Measurements from ENCODE around the gene OOSP3.
"Not testable (repeated sequence)": the region's sequence is repeated elsewhere in the genome, so short reads cannot be mapped to it uniquely, and the experiment has no call there.

OOSP3 gene

GRCh38 chr11:59883597-59883996 lies 5.0 kb downstream of the OOSP3 start:
- no peak for DNase-seq (ENCODE audit: low spot score)
- ChIA-PET CTCF (interaction anchor here (0.7 kb wide), 1 partner anchor 884 kb away, joined by 3 read pairs; no protein-coding TSS in a partner anchor), POLR2A (ENCODE audit: low non-redundant PET) (no interaction called here)
- TF ChIP-seq, protein P1, sequence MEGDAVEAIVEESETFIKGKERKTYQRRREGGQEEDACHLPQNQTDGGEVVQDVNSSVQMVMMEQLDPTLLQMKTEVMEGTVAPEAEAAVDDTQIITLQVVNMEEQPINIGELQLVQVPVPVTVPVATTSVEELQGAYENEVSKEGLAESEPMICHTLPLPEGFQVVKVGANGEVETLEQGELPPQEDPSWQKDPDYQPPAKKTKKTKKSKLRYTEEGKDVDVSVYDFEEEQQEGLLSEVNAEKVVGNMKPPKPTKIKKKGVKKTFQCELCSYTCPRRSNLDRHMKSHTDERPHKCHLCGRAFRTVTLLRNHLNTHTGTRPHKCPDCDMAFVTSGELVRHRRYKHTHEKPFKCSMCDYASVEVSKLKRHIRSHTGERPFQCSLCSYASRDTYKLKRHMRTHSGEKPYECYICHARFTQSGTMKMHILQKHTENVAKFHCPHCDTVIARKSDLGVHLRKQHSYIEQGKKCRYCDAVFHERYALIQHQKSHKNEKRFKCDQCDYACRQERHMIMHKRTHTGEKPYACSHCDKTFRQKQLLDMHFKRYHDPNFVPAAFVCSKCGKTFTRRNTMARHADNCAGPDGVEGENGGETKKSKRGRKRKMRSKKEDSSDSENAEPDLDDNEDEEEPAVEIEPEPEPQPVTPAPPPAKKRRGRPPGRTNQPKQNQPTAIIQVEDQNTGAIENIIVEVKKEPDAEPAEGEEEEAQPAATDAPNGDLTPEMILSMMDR (conservative IDR thresholded peaks at IDR 0.05; ENCODE audit: low read depth), result no peak
- no peak overlapping the region for H3K27ac ChIP-seq

GRCh38 chr11:59887156-59887555 lies 8.6 kb downstream of the OOSP3 start:
- POLR2A ChIA-PET (ENCODE audit: low non-redundant PET); CTCF ChIA-PET; DNase-seq (ENCODE audit: low spot score); H3K27ac ChIP-seq: not testable (repeated sequence)

- no peak overlapping the region for H3K27ac ChIP-seq
- TF ChIP-seq, protein P1 (conservative IDR thresholded peaks at IDR 0.05; ENCODE audit: low read depth), result no peak
- CTCF ChIA-PET, result no interaction called here
- POLR2A ChIA-PET (ENCODE audit: low non-redundant PET), result no interaction called here
- no peak for DNase-seq (ENCODE audit: low spot score)
These were observed 13.2 kb downstream of the OOSP3 start for GRCh38 chr11:59891781-59892181.

- POLR2A ChIA-PET (ENCODE audit: low non-redundant PET), result interaction anchor here (0.6 kb wide), 1 partner anchor 717 kb away, joined by 7 read pairs; no protein-coding TSS in a partner anchor
- CTCF ChIA-PET, result interaction anchor here (0.6 kb wide), 1 partner anchor 337 kb away, joined by 3 read pairs; no protein-coding TSS in a partner anchor
- H3K27ac ChIP-seq, result no peak overlapping the region
- TF ChIP-seq, protein P1 (conservative IDR thresholded peaks at IDR 0.05; ENCODE audit: low read depth), result no peak
- no peak for DNase-seq (ENCODE audit: low spot score)
These were observed 16.0 kb downstream of the OOSP3 start for GRCh38 chr11:59894616-59895015.

DNA sequence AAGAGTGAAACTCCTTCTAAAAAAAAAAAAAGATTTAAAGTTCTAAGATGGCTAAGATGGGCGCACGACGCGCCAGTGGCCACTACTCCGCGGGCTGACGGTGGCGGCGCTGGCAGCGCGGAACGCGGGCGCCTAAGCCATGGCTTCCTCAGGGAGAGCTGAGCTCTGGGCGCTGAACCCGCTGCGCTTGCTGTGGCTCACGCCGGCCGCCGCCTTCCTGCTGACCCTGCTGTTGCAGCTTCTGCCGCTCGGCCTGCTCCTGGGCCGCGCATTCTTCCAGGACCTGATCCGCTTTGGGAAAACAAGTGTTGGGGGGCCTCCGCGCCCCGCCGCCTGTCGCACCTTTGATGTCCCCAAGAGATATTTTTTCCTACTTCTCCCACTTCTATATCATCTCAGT lies 19.5 kb downstream of the OOSP3 start:
- DNase-seq (ENCODE audit: low spot score), result no peak
- CTCF ChIA-PET, result interaction anchor here (0.7 kb wide), 1 partner anchor 76 kb away, joined by 3 read pairs; no protein-coding TSS in a partner anchor
- TF ChIP-seq, protein P1 (conservative IDR thresholded peaks at IDR 0.05; ENCODE audit: low read depth), result no peak
- no peak overlapping the region for H3K27ac ChIP-seq
- POLR2A ChIA-PET (ENCODE audit: low non-redundant PET), result no interaction called here

DNA sequence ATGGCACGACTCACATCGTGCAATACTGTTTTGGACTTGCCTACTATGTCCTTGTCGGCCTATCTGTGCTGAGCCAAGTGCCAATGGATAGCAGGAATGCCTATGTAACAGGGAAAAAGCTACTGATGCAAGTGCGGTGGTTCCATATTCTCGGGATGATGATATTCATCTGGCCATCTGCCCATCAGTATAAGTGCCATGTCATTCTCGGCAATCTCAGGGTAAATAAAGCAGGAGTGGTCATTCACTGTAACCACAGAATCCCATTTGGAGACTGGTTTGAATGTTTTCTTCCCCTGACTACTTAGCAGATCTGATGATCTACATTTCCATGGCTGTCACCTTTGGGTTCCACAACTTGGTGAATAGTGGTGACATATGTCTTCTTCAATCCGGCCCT lies 20.1 kb downstream of the OOSP3 start:
- TF ChIP-seq, protein P1 (conservative IDR thresholded peaks at IDR 0.05; ENCODE audit: low read depth), result no peak
- H3K27ac ChIP-seq, result no peak overlapping the region
- ChIA-PET POLR2A (ENCODE audit: low non-redundant PET) (no interaction called here), CTCF (no interaction called here)
- no peak for DNase-seq (ENCODE audit: low spot score)

DNA sequence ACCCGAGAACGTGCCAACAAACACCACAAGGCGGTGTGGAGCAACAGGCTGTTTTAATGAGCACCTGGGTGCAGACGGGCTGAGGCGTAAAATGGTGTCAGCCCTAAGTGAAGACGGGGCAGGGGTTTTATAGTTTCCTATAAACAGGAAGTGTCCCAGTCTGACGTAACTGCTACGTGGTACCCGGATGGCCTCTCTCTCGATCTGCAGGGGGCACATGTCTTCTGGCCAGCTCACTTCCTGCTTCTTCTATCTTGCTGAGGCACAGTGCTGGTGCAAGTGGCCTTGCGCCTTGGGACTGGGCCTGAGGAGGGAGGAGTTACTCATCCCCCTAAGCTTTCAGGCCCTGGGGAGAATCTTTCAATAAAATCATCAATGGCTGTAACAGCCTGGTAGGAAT lies 20.9 kb downstream of the OOSP3 start:
- no peak for DNase-seq (ENCODE audit: low spot score)
- CTCF ChIA-PET, result interaction anchor here (0.9 kb wide), 1 partner anchor 43 kb away, joined by 3 read pairs; no protein-coding TSS in a partner anchor
- POLR2A ChIA-PET (ENCODE audit: low non-redundant PET), result no interaction called here
- TF ChIP-seq, protein P1 (conservative IDR thresholded peaks at IDR 0.05; ENCODE audit: low read depth), result no peak
- H3K27ac ChIP-seq, result no peak overlapping the region
